Measurements from ENCODE around the gene TGFB2. TPM values are rescaled to one million over a fixed set of nuclear protein-coding genes. Genes with fewer than 3 reads are reported as not detected.

The TGFB2 gene
- total RNA-seq, 2 donors from 2014 or later: 0.27 to 4.6 TPM

DNA sequence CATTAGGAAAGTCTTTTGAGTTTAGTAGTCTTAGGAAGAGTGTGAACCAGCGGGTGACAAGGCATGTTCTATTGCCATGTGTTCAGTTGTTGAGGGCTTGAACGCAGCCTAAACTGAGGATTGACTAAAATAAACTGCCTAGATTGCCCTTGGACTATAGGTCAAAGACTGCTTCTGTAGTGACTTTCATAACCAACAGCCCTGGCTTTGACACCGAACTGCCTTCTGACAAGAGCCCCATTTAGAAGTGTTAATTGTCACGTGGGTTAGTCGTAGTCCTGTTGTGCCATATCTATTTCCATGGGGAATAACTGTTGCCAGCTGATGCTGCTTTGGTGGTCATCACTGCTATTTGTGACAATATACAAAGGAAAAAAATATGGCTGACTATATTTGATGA lies 90.4 kb downstream of the TGFB2 start:
- no peak overlapping the region for H3K4me3 ChIP-seq
- no peaks in the 10 kb centered on the region for H3K9me3 ChIP-seq
- H3K27me3 ChIP-seq: no peaks in the 10 kb centered on the region
- H3K36me3 ChIP-seq: no peaks in the 10 kb centered on the region
- no peaks in the 10 kb centered on the region for H3K4me1 ChIP-seq
- intact Hi-C loops (cut with DNase I): no loop called here
- H3K27ac ChIP-seq: no peak overlapping the region
- TF ChIP-seq, protein P1, sequence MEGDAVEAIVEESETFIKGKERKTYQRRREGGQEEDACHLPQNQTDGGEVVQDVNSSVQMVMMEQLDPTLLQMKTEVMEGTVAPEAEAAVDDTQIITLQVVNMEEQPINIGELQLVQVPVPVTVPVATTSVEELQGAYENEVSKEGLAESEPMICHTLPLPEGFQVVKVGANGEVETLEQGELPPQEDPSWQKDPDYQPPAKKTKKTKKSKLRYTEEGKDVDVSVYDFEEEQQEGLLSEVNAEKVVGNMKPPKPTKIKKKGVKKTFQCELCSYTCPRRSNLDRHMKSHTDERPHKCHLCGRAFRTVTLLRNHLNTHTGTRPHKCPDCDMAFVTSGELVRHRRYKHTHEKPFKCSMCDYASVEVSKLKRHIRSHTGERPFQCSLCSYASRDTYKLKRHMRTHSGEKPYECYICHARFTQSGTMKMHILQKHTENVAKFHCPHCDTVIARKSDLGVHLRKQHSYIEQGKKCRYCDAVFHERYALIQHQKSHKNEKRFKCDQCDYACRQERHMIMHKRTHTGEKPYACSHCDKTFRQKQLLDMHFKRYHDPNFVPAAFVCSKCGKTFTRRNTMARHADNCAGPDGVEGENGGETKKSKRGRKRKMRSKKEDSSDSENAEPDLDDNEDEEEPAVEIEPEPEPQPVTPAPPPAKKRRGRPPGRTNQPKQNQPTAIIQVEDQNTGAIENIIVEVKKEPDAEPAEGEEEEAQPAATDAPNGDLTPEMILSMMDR (IDR thresholded peaks at IDR 0.05): no peak
- DNase-seq: no peak
- no peak overlapping the region for H3K9ac ChIP-seq (ENCODE audit: low read depth in 2 of 2, low read length in 2 of 2)

DNA sequence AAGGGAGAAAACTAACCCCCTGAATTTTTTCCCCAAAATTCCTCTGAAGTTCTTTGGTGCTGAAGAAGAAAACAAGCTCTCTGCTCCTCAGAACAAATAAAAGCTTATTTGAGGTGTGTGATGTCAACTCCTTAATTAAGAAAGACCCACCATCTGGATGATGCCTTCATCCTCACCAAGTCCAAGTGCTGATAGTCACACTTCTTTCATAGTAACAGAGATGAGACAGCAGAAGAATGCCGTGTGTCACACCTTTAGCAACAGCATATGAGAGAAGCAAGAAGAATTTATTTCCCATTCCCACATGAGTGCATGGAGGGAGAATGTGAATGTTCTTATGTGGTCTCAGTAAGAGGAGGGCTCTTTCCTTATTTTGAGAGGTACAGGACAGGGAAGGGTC lies 91.2 kb downstream of the TGFB2 start:
- H3K4me3 ChIP-seq: no peak overlapping the region
- intact Hi-C loops (cut with DNase I): no loop called here
- H3K9ac ChIP-seq (ENCODE audit: low read depth in 2 of 2, low read length in 2 of 2): no peak overlapping the region
- DNase-seq: no peak
- H3K27ac ChIP-seq: no peak overlapping the region
- H3K4me1 ChIP-seq: no peaks in the 10 kb centered on the region
- no peaks in the 10 kb centered on the region for H3K36me3 ChIP-seq
- H3K9me3 ChIP-seq: no peaks in the 10 kb centered on the region
- TF ChIP-seq, protein P1 (IDR thresholded peaks at IDR 0.05): no peak
- no peaks in the 10 kb centered on the region for H3K27me3 ChIP-seq

DNA sequence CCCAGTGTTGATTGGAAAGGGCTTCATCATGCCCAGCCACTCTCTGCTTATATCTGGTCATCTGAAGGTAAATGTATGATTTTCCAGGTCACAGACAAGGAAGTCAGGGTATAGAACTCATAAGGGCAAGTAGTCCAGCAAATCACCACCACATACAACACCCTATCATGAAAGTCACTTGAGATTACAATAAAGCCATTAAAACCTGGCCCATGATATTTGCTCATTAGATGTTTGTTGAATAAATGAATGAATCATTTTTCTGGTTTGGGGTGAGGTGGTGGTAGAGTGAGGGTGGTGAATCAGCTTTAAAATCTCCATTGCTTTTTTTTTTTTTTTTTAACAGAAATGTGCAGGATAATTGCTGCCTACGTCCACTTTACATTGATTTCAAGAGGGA lies 91.9 kb downstream of the TGFB2 start:
- intact Hi-C loops (cut with DNase I): no loop called here
- no peak overlapping the region for H3K9ac ChIP-seq (ENCODE audit: low read depth in 2 of 2, low read length in 2 of 2)
- no peak overlapping the region for H3K4me3 ChIP-seq
- no peak overlapping the region for H3K27ac ChIP-seq
- H3K27me3 ChIP-seq: no peaks in the 10 kb centered on the region
- no peak for DNase-seq
- no peaks in the 10 kb centered on the region for H3K4me1 ChIP-seq
- H3K36me3 ChIP-seq: no peaks in the 10 kb centered on the region
- H3K9me3 ChIP-seq: no peaks in the 10 kb centered on the region
- TF ChIP-seq, protein P1 (IDR thresholded peaks at IDR 0.05): no peak

DNA sequence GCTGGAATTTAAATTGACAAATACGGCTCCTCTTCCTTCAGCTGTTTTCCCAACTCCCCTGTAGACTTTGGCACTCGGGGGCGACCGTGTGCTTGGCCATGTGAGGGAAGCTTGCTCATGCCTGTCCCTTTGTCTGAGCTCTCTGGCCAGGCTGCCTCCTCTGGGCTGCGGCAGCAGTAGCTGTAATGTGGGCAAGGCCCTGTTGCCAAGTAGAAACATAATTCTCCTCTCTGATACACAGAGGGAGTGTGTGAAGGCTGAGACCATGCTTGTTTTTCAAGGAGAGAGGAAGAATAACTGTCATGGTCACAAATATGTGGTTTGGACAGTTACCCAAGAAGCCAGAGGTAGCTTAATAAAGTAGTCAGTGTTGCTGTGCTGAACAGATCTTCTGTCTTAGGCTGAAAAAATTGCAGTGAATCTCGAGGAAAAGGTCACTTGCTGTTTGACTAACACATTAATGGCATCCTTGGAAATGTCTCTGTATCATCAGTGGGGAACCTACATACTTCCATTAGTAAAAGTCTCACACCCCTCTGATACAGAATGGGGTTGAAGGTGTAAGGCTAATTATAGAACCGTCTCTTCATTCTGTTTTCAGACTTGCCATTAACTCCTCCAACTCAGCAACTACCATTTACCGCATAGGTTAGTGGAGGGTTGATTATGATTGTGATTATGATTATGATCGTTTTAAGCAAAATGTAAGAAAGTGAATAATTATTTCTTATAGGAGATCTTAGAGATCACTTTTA lies 94.6 kb downstream of the TGFB2 start:
- Histone ChIP-seq H3K4me1 (no peaks in the 10 kb centered on the region), H3K36me3 (no peaks in the 10 kb centered on the region), H3K9ac (ENCODE audit: low read depth in 2 of 2, low read length in 2 of 2) (no peak overlapping the region), H3K27ac (no peak overlapping the region), H3K9me3 (no peaks in the 10 kb centered on the region), H3K27me3 (no peaks in the 10 kb centered on the region), H3K4me3 (no peak overlapping the region)
- no peak for DNase-seq
- intact Hi-C loops (cut with DNase I): no loop called here
- TF ChIP-seq, protein P1 (IDR thresholded peaks at IDR 0.05): no peak

DNA sequence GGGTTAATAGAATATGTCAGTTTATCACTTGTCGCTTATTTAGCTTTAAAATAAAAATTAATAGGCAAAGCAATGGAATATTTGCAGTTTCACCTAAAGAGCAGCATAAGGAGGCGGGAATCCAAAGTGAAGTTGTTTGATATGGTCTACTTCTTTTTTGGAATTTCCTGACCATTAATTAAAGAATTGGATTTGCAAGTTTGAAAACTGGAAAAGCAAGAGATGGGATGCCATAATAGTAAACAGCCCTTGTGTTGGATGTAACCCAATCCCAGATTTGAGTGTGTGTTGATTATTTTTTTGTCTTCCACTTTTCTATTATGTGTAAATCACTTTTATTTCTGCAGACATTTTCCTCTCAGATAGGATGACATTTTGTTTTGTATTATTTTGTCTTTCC lies 98.1 kb downstream of the TGFB2 start:
- no peak overlapping the region for H3K27ac ChIP-seq
- TF ChIP-seq, protein P1 (IDR thresholded peaks at IDR 0.05): no peak
- H3K27me3 ChIP-seq: no peaks in the 10 kb centered on the region
- intact Hi-C loops (cut with DNase I): no loop called here
- H3K9me3 ChIP-seq: no peaks in the 10 kb centered on the region
- no peak for DNase-seq
- no peaks in the 10 kb centered on the region for H3K4me1 ChIP-seq
- no peak overlapping the region for H3K4me3 ChIP-seq
- no peaks in the 10 kb centered on the region for H3K36me3 ChIP-seq
- H3K9ac ChIP-seq (ENCODE audit: low read depth in 2 of 2, low read length in 2 of 2): no peak overlapping the region

Measured in colonic mucosa (tissue), 4 donors.